ENCODE data around the gene NOVA2. TPM values are rescaled to one million over a fixed set of nuclear protein-coding genes. Genes with fewer than 3 reads are reported as not detected.

NOVA2 gene
- polyA plus RNA-seq, 1 donor from 2014 or later: 9.3 TPM

Small RNA genes within 50 kb of the gene (small RNA-seq; reads per million reads assigned to genes)
- gene MIR769: 32.5 to 79.0 (median 33.8) reads per million in 3 experiments

Other genes with a start within 250 kb of the NOVA2 start
- gene FBXO46, start 243.0 kb downstream of the NOVA2 start, polyA plus RNA-seq: 12.5 and 13.2 TPM in 2 replicates
- not detected in 2 replicates for gene MEIOSIN, start 240.4 kb downstream of the NOVA2 start, polyA plus RNA-seq
- 0.50 TPM in 1 of 2 replicates, not detected in the other for gene SIX5, start 204.6 kb downstream of the NOVA2 start, polyA plus RNA-seq
- gene DMPK, start 191.4 kb downstream of the NOVA2 start, polyA plus RNA-seq: 34.3 and 50.1 TPM in 2 replicates
- 20.4 and 28.5 TPM in 2 replicates for gene DMWD, start 181.0 kb downstream of the NOVA2 start, polyA plus RNA-seq
- not detected in 2 replicates for gene RSPH6A, start 158.6 kb downstream of the NOVA2 start, polyA plus RNA-seq
- gene SYMPK, start 110.7 kb downstream of the NOVA2 start, polyA plus RNA-seq: 22.2 and 33.9 TPM in 2 replicates
- gene FOXA3, start 109.5 kb downstream of the NOVA2 start, polyA plus RNA-seq: not detected in 2 replicates
- 26.9 and 27.6 TPM in 2 replicates for gene IRF2BP1, start 87.7 kb downstream of the NOVA2 start, polyA plus RNA-seq
- gene MYPOP, start 71.3 kb downstream of the NOVA2 start, polyA plus RNA-seq: 0.90 and 2.3 TPM in 2 replicates
- 0.18 and 0.64 TPM in 2 replicates for gene NANOS2, start 59.1 kb downstream of the NOVA2 start, polyA plus RNA-seq
- 0.82 and 1.4 TPM in 2 replicates for gene CCDC61, start 21.6 kb upstream of the NOVA2 start, polyA plus RNA-seq
- gene PGLYRP1, start 49.2 kb upstream of the NOVA2 start, polyA plus RNA-seq: not detected in 2 replicates
- gene IGFL4, start 67.1 kb upstream of the NOVA2 start, polyA plus RNA-seq: 4.4 and 5.2 TPM in 2 replicates
- gene IGFL3, start 150.8 kb upstream of the NOVA2 start, polyA plus RNA-seq: not detected in 2 replicates
- gene IGFL2, start 174.4 kb upstream of the NOVA2 start, polyA plus RNA-seq: not detected in 2 replicates

Data from neural cell (in vitro differentiated cells).